NB4 (cell line): ENCODE data around the gene VPS35L.

ENCODE experiments used
- DNase-seq: peaks from one replicate; pipeline ENCODE4 v3.0.0; 2010; ENCODE audit warnings: low read depth
- H3K4me3 ChIP-seq: one replicate; pipeline ENCODE4 v1.5.1; 2011; ENCODE audit warnings: mild to moderate bottlenecking, low read depth, low read length, moderate library complexity
- CTCF ChIP-seq: IDR thresholded peaks from one replicate; pipeline ENCODE4 v1.5.1; 2012; ENCODE audit warnings: low read depth, low read length
- MAX ChIP-seq: IDR thresholded peaks from 2 replicates; pipeline ENCODE4 v1.6.1; 2011; ENCODE audit warnings: low read depth, low read length
- MYC ChIP-seq: IDR thresholded peaks from 2 replicates; pipeline ENCODE4 v1.6.1; 2011; ENCODE audit warnings: low read depth, low read length
- POLR2A ChIP-seq: IDR thresholded peaks from 2 replicates; pipeline ENCODE4 v1.6.1; 2011; ENCODE audit warnings: mild to moderate bottlenecking; ENCODE audit not compliant: insufficient read length; ENCODE audit errors: extremely low read depth

VPS35L gene

GRCh38 chr16:19728636-19728965 is 173.1 kb downstream of the VPS35L start:
- no peak for DNase-seq
- no peak overlapping the region for H3K4me3 ChIP-seq
- TF ChIP-seq POLR2A (no peak), CTCF (no peak), MAX (no peak), MYC (no peak)

- TF ChIP-seq MYC, result no peak
- H3K4me3 ChIP-seq, result no peak overlapping the region
- no peak for DNase-seq
These were observed 178.0 kb downstream of the VPS35L start for GRCh38 chr16:19733551-19733950.

- no peak overlapping the region for H3K4me3 ChIP-seq
- DNase-seq, result no peak
- TF ChIP-seq CTCF, result no peak
- TF ChIP-seq POLR2A, result no peak
- TF ChIP-seq MAX, result no peak
- no peak for TF ChIP-seq MYC
These were observed 179.8 kb downstream of the VPS35L start for GRCh38 chr16:19735074-19735867.

GRCh38 chr16:19737306-19738038 is 182.0 kb downstream of the VPS35L start:
- no peak for TF ChIP-seq CTCF
- H3K4me3 ChIP-seq, result no peak overlapping the region

GRCh38 chr16:19741354-19741753 is 185.9 kb downstream of the VPS35L start:
- TF ChIP-seq CTCF, result no peak
- TF ChIP-seq POLR2A, result no peak
- no peak for TF ChIP-seq MAX
- TF ChIP-seq MYC, result no peak
- no peak for DNase-seq
- no peak overlapping the region for H3K4me3 ChIP-seq

More at GRCh38 chr16:19737306-19738038, 182.0 kb downstream of the VPS35L start:
- DNase-seq, result no peak

GRCh38 chr16:19743816-19744159 is 188.3 kb downstream of the VPS35L start:
- no peak for TF ChIP-seq MAX
- no peak for TF ChIP-seq POLR2A
- TF ChIP-seq CTCF, result no peak
- no peak for TF ChIP-seq MYC
- DNase-seq, result no peak

More at GRCh38 chr16:19743816-19744159, 188.3 kb downstream of the VPS35L start:
- H3K4me3 ChIP-seq, result no peak overlapping the region
